ENCODE measurements around the gene NRF1.
"Not testable (repeated sequence)": the region's sequence is repeated elsewhere in the genome, so short reads cannot be mapped to it uniquely, and the experiment has no call there.

The NRF1 gene

DNA sequence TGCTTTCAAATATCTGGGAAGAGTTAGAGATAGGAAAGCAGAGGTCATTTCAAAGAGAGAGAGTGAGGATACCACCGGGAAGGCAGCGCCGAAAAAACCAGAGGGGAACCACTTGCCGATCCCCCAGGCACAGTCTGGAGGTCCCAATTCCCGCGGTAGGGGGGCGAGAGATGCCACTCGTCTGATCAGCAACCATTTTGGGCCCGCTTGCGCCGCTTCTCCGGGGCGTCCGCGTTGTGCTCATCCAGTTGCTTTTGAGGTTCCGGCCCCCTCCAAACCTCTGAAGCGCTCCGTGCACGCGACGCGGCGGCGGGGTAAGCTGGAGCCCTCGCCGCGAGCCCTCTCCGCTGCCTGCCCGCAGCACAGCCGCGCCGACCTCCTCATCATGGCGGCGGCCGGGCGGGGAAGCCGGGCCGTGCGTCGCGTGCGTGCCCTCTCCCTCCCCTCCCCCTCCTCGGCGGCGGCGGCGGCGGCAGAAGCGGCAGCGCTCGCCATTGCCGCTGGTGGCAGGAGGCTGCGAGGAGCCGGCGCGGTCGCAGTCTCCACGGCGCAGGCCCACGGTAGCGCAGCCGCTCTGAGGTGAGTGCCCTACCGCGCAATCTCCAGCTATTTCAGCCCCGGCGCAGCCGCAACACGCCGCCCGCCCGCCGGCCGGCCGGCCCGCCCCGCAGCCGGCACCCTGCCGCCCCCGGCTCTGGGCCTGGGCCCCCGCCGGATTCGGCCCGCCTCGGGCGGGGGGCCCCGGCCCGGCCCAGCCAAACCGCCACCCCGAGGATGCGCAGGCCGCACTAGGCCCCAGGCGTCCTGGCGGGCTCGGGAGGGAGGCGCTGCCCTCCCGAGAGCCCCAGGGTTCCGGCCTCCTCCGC, at the start of gene NRF1:
Gene NRF1, plus strand, starts transcription at position 475 of the 866 bp plus-strand sequence. CDS start 45,632 bp downstream, outside the sequence.
- peak; percentile 90 for DNase-seq (ENCODE audit: low spot score)

GRCh38 chr7:129566323-129566722, 45.2 kb upstream of the NRF1 start:
- not testable (repeated sequence) for DNase-seq (ENCODE audit: low spot score)

DNA sequence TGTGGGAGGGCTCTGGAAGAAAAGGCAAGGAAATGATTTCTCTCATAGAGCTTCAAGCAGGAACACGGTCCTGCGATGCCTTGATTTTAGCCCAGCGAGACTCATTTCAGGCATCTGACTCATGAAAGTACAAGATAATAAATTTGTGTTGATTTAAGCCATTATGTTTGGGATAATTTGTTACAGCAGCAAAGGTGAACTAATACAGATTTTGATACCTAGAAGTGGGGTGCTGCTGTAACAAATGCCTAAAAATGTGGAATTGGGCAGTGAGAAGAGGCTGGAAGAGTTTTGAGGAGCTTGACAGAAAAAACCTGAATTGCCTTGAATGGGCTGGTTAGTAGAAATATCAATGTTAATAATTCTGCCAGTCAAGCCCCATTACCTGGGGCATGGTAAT, 44.1 kb upstream of the NRF1 start:
- no peak for DNase-seq (ENCODE audit: low spot score)

- no peak for DNase-seq (ENCODE audit: low spot score)
These were observed 43.3 kb upstream of the NRF1 start for GRCh38 chr7:129568240-129568639.

- DNase-seq (ENCODE audit: low spot score), result no peak
These were observed 42.2 kb upstream of the NRF1 start for GRCh38 chr7:129569326-129569725.

GRCh38 chr7:129569811-129570215, 41.7 kb upstream of the NRF1 start:
- peak; percentile 85 for DNase-seq (ENCODE audit: low spot score)

DNA sequence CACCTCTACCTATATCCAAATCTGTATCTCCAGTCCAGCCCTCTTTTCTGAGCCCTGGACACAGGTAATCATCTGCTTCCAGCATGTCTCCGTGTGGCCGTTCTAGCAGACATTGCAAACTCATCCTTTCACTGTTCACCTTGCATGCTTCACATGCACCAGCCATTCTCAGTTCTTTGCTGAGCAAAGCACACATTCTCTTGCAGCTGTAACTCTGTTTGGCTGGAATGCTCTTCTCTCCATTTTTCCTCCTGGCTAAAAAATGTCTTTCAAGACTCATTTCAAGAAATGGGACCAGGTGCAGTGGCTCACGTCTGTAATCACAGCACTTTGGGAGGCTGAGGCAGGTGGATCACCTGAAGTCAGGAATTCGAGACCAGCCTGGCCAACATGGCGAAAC, 40.3 kb upstream of the NRF1 start:
- no peak for DNase-seq (ENCODE audit: low spot score)

DNA sequence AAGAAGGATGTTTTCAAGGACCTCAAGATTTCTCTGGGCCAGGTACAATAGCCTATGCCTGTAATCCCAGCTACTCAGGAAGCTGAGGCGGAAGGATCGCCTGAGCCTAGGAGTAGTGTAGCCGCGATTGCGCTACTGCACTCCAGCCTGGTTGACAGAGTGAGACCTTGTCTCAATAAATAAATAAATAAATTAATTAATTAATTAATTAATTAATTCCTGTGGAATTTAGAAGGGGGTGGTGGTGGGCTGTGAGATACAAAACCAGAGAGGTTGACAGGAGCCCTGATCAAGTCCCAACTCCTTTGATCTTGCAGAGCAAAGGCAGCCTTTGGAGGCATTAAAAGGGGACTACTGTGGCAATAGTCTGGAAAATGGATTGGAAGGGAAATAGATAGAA, 39.3 kb upstream of the NRF1 start:
- no peak for DNase-seq (ENCODE audit: low spot score)

GRCh38 chr7:129574487-129574886, 37.0 kb upstream of the NRF1 start:
- no peak for DNase-seq (ENCODE audit: low spot score)

- no peak for DNase-seq (ENCODE audit: low spot score)
These were observed 35.8 kb upstream of the NRF1 start for GRCh38 chr7:129575699-129576098.

GRCh38 chr7:129576138-129576537, 35.4 kb upstream of the NRF1 start:
- DNase-seq (ENCODE audit: low spot score), result no peak

GRCh38 chr7:129578829-129579228, 32.7 kb upstream of the NRF1 start:
- no peak for DNase-seq (ENCODE audit: low spot score)

DNA sequence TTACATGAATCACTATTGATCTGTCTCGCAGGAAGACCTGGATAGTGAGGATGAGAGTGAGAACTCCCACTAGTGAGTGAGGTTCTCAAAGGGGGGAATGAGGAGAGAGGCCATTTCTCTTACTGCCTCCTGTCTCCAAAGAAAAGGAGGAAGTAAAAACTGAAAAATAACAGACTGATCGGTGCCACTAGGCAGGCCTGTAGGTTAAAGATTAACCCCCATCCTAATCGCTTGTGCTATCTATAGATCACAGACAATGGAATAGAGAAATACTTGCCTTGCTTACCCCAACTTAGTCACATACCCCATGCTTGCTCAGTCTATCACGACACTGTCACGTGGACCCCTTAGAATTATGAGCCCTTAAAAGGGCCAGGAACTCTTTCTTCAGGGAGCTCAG, 25.3 kb upstream of the NRF1 start:
- not testable (repeated sequence) for DNase-seq (ENCODE audit: low spot score)

GRCh38 chr7:129588268-129588667, 23.3 kb upstream of the NRF1 start:
- no peak for DNase-seq (ENCODE audit: low spot score)

- no peak for DNase-seq (ENCODE audit: low spot score)
These were observed 19.7 kb upstream of the NRF1 start for GRCh38 chr7:129591868-129592267.

DNA sequence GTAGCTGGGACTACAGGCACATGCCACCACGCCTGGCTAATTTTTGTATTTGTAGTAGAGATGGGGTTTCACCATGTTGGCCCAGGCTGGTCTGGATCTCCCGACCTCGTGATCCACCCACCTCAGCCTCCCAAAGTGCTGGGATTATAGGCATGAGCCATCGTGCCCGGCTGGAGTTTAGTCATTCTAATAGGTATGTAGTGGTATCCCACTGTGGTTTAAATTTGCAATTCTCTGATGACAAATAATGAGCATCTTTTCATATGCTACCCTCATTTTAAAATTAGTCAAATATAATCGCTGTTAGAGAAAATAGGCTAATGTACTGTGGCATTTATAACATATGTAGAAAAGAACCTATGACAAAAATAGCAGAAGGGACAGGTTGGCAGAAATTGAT, 15.1 kb upstream of the NRF1 start:
- not testable (repeated sequence) for DNase-seq (ENCODE audit: low spot score)

- DNase-seq (ENCODE audit: low spot score), result no peak
These were observed 13.8 kb upstream of the NRF1 start for GRCh38 chr7:129597672-129598071.

- no peak for DNase-seq (ENCODE audit: low spot score)
These were observed 12.3 kb upstream of the NRF1 start for GRCh38 chr7:129599174-129599573.

GRCh38 chr7:129603594-129603993, 7.9 kb upstream of the NRF1 start:
- DNase-seq (ENCODE audit: low spot score), result not testable (repeated sequence)

GRCh38 chr7:129604021-129604420, 7.5 kb upstream of the NRF1 start:
- not testable (repeated sequence) for DNase-seq (ENCODE audit: low spot score)

DNA sequence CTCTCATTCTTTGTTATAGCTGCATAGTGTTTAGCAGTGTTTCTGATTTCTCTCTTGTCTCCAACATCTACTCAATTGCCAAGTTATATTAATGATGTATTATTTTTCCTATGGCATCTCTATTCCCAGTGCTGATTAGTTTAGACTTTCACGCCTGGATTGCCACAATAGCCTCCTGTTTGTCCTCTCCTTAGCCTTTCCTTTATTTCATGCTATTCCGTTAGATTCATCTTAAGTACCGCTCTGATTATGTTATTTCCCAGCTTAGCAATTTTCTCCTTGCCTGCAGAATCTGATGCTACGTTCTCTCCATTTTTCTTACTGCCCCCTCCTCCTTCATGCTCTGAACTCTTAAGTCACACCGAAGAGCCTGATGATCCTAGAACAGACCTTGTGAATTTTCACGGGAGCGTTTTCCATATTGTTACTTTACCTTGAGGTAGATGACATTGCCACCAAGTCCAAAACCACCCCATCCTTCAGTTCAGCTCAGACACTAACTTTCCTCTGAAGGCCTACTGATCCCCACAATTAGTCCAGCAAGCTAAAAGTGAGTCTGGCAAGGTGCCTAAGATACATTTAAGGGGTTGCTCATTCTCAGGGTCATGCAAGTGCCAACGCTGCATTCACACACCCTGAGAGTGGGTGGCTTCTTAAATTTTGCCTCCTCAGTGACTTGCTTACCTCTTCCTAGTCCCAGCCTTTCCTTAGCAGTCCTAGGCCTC, 6.6 kb upstream of the NRF1 start:
- no peak for DNase-seq (ENCODE audit: low spot score)

DNA sequence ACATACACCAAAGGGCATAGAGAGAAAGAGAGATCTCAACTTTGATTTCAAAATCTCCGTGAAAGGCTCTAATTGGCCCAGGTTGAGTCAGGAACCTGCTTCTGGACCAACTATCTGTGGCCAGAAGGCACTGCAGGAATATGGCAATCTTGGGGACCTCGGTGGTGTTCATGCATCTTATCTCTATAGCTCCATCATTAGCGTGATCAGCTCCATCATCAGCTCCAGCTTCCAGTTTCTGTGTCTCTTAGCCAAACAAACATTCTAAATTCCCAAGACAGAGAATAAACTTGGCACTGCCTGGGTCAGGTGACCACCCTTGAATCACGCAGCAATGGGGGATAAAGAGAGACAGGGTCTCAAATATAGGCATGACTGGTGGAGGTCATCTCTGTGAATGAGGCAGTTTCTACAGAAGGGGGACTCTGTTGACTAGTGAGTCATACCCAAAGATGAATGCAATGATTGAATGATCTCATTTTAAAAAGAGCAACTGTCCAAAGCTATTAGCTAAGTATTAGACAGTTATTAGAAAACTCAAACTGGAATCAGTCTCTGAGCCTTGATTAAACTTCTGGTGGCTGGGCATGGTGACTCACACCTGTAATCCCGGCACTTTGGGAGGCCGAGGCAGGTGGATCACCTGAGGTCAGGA, 5.4 kb upstream of the NRF1 start:
- no peak for DNase-seq (ENCODE audit: low spot score)

GRCh38 chr7:129606803-129607202, 4.7 kb upstream of the NRF1 start:
- no peak for DNase-seq (ENCODE audit: low spot score)

All from SW480 (cell line).